ENCODE measurements around the gene PHF19. TPM values are rescaled to one million over a fixed set of nuclear protein-coding genes. Genes with fewer than 3 reads are reported as not detected.

PHF19 gene
- total RNA-seq, 1 donor from 2014 or later = 44.9 TPM

GRCh38 chr9:120841930-120842684 is 34.9 kb downstream of the PHF19 start:
- peaks cover 34% of the 10 kb centered on the region for H3K4me1 ChIP-seq
- H3K4me3 ChIP-seq = peak overlapping the region; percentile 60 to 95
- no peaks in the 10 kb centered on the region for H3K9me3 ChIP-seq
- no peak for TF ChIP-seq POLR2A (IDR thresholded peaks at IDR 0.05)
- no peak for TF ChIP-seq POLR2AphosphoS5 (IDR thresholded peaks at IDR 0.05; ENCODE audit: insufficient read depth in 1 of 2, low read depth in 1 of 2)
- TF ChIP-seq CTCF (IDR thresholded peaks at IDR 0.05) = no peak
- no peaks in the 10 kb centered on the region for H3K27me3 ChIP-seq
- DNase-seq (ENCODE audit: extremely low spot score in 2 of 2) = no peak
- no peaks in the 10 kb centered on the region for H3K36me3 ChIP-seq
- intact Hi-C loops (cut with DNase I) = no loop called here
- H3K27ac ChIP-seq = peak overlapping the region; percentile 97

- H3K27me3 ChIP-seq = no peaks in the 10 kb centered on the region
- DNase-seq (ENCODE audit: extremely low spot score in 2 of 2) = no peak
- H3K36me3 ChIP-seq = peaks cover 0 to 9% of the 10 kb centered on the region in 2 donors
- intact Hi-C loops (cut with DNase I) = no loop called here
- H3K4me1 ChIP-seq = peaks cover 32% of the 10 kb centered on the region
- no peaks in the 10 kb centered on the region for H3K9me3 ChIP-seq
- no peak overlapping the region for H3K27ac ChIP-seq
- no peak overlapping the region for H3K4me3 ChIP-seq
- TF ChIP-seq POLR2AphosphoS5 (IDR thresholded peaks at IDR 0.05; ENCODE audit: insufficient read depth in 1 of 2, low read depth in 1 of 2) = no peak
- no peak for TF ChIP-seq POLR2A (IDR thresholded peaks at IDR 0.05)
- no peak for TF ChIP-seq CTCF (IDR thresholded peaks at IDR 0.05)
Measured at GRCh38 chr9:120839146-120839545, 37.8 kb downstream of the PHF19 start.

GRCh38 chr9:120837921-120838320 is 39.1 kb downstream of the PHF19 start:
- DNase-seq (ENCODE audit: extremely low spot score in 2 of 2) = no peak
- Histone ChIP-seq H3K9me3 (no peaks in the 10 kb centered on the region), H3K4me3 (no peak overlapping the region), H3K27me3 (no peaks in the 10 kb centered on the region), H3K36me3 (peaks cover 0 to 14% of the 10 kb centered on the region in 2 donors), H3K4me1 (peaks cover 22% of the 10 kb centered on the region), H3K27ac (no peak overlapping the region)
- TF ChIP-seq CTCF (IDR thresholded peaks at IDR 0.05) (no peak), POLR2A (IDR thresholded peaks at IDR 0.05) (no peak), POLR2AphosphoS5 (IDR thresholded peaks at IDR 0.05; ENCODE audit: insufficient read depth in 1 of 2, low read depth in 1 of 2) (no peak)
- intact Hi-C loops (cut with DNase I) = no loop called here

- H3K4me1 ChIP-seq = no peaks in the 10 kb centered on the region
- no peak for TF ChIP-seq POLR2A (IDR thresholded peaks at IDR 0.05)
- no peak for TF ChIP-seq POLR2AphosphoS5 (IDR thresholded peaks at IDR 0.05; ENCODE audit: insufficient read depth in 1 of 2, low read depth in 1 of 2)
- TF ChIP-seq CTCF (IDR thresholded peaks at IDR 0.05) = no peak
- no peaks in the 10 kb centered on the region for H3K27me3 ChIP-seq
- intact Hi-C loops (cut with DNase I) = no loop called here
- no peaks in the 10 kb centered on the region for H3K9me3 ChIP-seq
- no peak overlapping the region for H3K4me3 ChIP-seq
- peaks cover 2 to 58% of the 10 kb centered on the region in 2 donors for H3K36me3 ChIP-seq
- DNase-seq (ENCODE audit: extremely low spot score in 2 of 2) = no peak
- no peak overlapping the region for H3K27ac ChIP-seq
Measured at GRCh38 chr9:120833325-120833724, 43.7 kb downstream of the PHF19 start.

GRCh38 chr9:120832807-120833206 is 44.2 kb downstream of the PHF19 start:
- no peaks in the 10 kb centered on the region for H3K27me3 ChIP-seq
- H3K9me3 ChIP-seq = no peaks in the 10 kb centered on the region
- peaks cover 2 to 61% of the 10 kb centered on the region in 2 donors for H3K36me3 ChIP-seq
- no peak for DNase-seq (ENCODE audit: extremely low spot score in 2 of 2)
- H3K4me1 ChIP-seq = no peaks in the 10 kb centered on the region
- H3K4me3 ChIP-seq = no peak overlapping the region
- no peak for TF ChIP-seq CTCF (IDR thresholded peaks at IDR 0.05)
- TF ChIP-seq POLR2A (IDR thresholded peaks at IDR 0.05) = no peak
- no peak for TF ChIP-seq POLR2AphosphoS5 (IDR thresholded peaks at IDR 0.05; ENCODE audit: insufficient read depth in 1 of 2, low read depth in 1 of 2)
- no peak overlapping the region for H3K27ac ChIP-seq
- intact Hi-C loops (cut with DNase I) = no loop called here
